Stomach (tissue), 9 donors: ENCODE measurements around the gene RNASEL. TPM values are rescaled to one million over a fixed set of nuclear protein-coding genes. Genes with fewer than 3 reads are reported as not detected.

Source experiments
- DNase-seq, 2 donors: peaks; one replicate each; pipeline versions ENCODE4 v3.0.0 to v3.0.0-alpha.2; 2013 to 2019
- H3K27ac ChIP-seq, 5 donors: fragments of 200-600 bp in 4 of 5; sonication (generic) in 4 of 5; one replicate each; pipeline ENCODE4 v1.5.1; 2013 to 2019; ENCODE audit warnings: mild to moderate bottlenecking in 1 of 5, moderate library complexity in 1 of 5
- H3K27me3 ChIP-seq, 3 donors: fragments of 200-600 bp; sonication (generic); one replicate each; pipeline ENCODE4 v1.5.1; 2017 to 2019; ENCODE audit warnings: mixed run types in 1 of 3
- H3K36me3 ChIP-seq, 4 donors: fragments of 200-600 bp; sonication (generic); 1 replicate in 3 of 4; 2 replicates in 1 of 4; pipeline ENCODE4 v1.5.1; 2016 to 2019
- H3K4me1 ChIP-seq, 4 donors: fragments of 200-600 bp; sonication (generic); one replicate each; pipeline ENCODE4 v1.5.1; 2016 to 2019
- H3K4me3 ChIP-seq, 4 donors: fragments of 200-600 bp; sonication (generic) in 3 of 4; one replicate each; pipeline ENCODE4 v1.5.1; 2016 to 2019; ENCODE audit warnings: mild to moderate bottlenecking in 1 of 4
- H3K9me3 ChIP-seq, 4 donors: fragments of 200-600 bp; sonication (generic); one replicate each; pipeline ENCODE4 v1.5.1; 2016 to 2019
- EP300 ChIP-seq: sonication (generic); formaldehyde crosslinking; IDR thresholded peaks from one replicate; pipeline ENCODE4 v1.6.1; 2017; ENCODE audit warnings: antibody characterized with exemption
- POLR2A ChIP-seq, 4 donors: fragments of 450-650 bp; IDR thresholded peaks; one replicate each; pipeline ENCODE4 v1.6.1; 2016; ENCODE audit warnings: antibody characterized with exemption in 4 of 4, control low read depth in 2 of 4, mild to moderate bottlenecking in 1 of 4, moderate library complexity in 1 of 4
- POLR2AphosphoS5 ChIP-seq, 3 donors: sonication (generic); formaldehyde crosslinking; IDR thresholded peaks; one replicate each; pipeline ENCODE4 v1.6.1; 2016; ENCODE audit warnings: antibody characterized with exemption in 3 of 3
- WGBS, 5 donors: extraction: QIAGEN DNeasy Blood & Tissue Kit in 3 of 5; methylation state at CpG; one replicate each; pipeline versions ENCODE4 v1.1.5 to v1.1.7; 2013 to 2018; 5-methylcytosine and 5-hydroxymethylcytosine counted together
- intact Hi-C: fragments of 100-400 bp; cut with DNase I; formaldehyde crosslinking; loops from one replicate; pipeline ENCODE4 v1.15.1; 2023; ENCODE audit warnings: low total_unique reads
- polyA plus RNA-seq, 3 donors: library from polyadenylated mRNA; stranded (reverse); fragments of 200-250 nt; gene quantifications; one replicate each; pipeline ENCODE4 v1.2.3, GENCODE V29; 2013
- total RNA-seq, 5 donors: library from RNA; depleted of rRNA; stranded (reverse); fragments of >200 nt; gene quantifications; one replicate each; pipeline versions ENCODE4 v1.1.0 to v1.2.3, GENCODE V29; 2014 to 2016
- TF ChIP-seq, protein P1 (sequence below), 7 experiments: fragments of 450-650 bp in 4 of 7; fragments of 200-600 bp in 3 of 7; sonication (generic) in 3 of 7; IDR thresholded peaks; one replicate each; pipeline ENCODE4 v1.5.1; 2016 to 2019; ENCODE audit warnings: antibody characterized with exemption in 7 of 7, control low read depth in 2 of 7, mild to moderate bottlenecking in 1 of 7
- donor health status: healthy with polysubstance abuse.
- donor health status: Bipolar disorder and iron deficiency.
- donor health status: healthy.

RNASEL gene
- total and polyA plus RNA-seq, 8 donors: 3.2 to 11.1 (median 5.1) TPM

DNA sequence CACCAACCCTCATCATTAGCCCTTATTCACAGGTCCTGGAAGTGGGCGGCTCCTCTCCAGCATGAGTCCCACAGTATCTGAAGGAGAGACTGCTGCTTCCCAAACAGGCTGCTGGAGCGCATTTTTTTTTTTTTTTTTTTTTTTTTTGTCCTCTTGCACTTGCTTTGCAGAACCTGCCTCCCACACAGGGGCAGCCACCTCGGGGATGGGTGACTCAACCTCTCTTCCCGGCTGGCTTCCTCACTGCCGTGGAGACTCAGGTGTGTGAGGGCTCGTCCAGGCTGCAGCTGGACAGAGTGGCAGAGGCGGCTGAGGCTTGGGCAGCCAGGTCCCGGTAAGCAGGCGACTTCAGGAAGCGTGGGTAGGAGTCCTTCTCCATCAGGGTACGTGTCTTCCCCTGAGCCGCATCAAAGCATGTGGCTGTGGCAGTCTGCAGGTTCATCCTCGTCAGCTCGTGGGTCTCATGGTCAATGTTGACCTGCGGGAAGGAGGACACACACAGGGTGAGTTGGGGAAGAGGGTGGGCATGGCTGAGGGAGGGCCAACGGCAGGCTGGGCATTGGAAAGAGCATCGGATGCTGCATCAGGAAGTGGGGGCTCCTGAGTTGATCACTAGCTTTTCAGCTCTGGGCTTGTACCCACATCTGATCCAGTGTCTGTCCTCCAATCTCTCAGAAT lies 11.1 kb upstream of the RNASEL start:
- DNase-seq: no peak
- Histone ChIP-seq H3K27ac (no peak overlapping the region), H3K27me3 (no peaks in the 10 kb centered on the region), H3K4me3 (no peak overlapping the region), H3K4me1 (peaks cover 30 to 56% (median 37%) of the 10 kb centered on the region in 4 donors), H3K9me3 (no peaks in the 10 kb centered on the region), H3K36me3 (peaks cover 0 to 19% (median 16%) of the 10 kb centered on the region in 4 donors)
- intact Hi-C loops: loop anchor here (2.0 kb wide), 1 partner anchor 187 kb away; no protein-coding TSS in a partner anchor
- TF ChIP-seq, protein P1, sequence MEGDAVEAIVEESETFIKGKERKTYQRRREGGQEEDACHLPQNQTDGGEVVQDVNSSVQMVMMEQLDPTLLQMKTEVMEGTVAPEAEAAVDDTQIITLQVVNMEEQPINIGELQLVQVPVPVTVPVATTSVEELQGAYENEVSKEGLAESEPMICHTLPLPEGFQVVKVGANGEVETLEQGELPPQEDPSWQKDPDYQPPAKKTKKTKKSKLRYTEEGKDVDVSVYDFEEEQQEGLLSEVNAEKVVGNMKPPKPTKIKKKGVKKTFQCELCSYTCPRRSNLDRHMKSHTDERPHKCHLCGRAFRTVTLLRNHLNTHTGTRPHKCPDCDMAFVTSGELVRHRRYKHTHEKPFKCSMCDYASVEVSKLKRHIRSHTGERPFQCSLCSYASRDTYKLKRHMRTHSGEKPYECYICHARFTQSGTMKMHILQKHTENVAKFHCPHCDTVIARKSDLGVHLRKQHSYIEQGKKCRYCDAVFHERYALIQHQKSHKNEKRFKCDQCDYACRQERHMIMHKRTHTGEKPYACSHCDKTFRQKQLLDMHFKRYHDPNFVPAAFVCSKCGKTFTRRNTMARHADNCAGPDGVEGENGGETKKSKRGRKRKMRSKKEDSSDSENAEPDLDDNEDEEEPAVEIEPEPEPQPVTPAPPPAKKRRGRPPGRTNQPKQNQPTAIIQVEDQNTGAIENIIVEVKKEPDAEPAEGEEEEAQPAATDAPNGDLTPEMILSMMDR (IDR thresholded peaks at IDR 0.05): no peak
- TF ChIP-seq POLR2A (IDR thresholded peaks at IDR 0.05): no peak
- no peak for TF ChIP-seq POLR2AphosphoS5 (IDR thresholded peaks at IDR 0.05)
- TF ChIP-seq EP300: no peak
- WGBS, 5 donors: 90 to 94% (median 92%) methylated on average over 17 of the region's 17 CpGs

DNA sequence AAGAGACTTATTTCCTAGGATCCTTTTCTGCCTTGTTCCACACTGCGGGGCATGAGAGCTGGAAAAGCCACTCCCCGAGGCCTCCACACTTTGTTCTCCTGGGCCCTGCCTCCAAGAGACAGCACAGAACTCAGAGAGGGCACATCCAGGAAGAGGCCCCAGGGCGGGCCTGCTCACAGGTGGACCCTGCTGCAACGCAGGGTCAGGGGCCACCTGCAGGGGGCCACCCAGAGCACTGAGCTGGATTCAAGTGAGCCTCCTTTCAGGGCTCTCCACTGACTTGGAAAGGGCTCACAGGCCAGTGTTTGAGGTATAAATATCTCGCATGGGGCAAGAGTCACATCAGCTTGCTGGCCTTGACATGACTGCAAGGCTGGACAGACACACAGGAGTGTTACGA lies 10.3 kb upstream of the RNASEL start:
- Histone ChIP-seq H3K4me3 (no peak overlapping the region), H3K27ac (no peak overlapping the region)

DNA sequence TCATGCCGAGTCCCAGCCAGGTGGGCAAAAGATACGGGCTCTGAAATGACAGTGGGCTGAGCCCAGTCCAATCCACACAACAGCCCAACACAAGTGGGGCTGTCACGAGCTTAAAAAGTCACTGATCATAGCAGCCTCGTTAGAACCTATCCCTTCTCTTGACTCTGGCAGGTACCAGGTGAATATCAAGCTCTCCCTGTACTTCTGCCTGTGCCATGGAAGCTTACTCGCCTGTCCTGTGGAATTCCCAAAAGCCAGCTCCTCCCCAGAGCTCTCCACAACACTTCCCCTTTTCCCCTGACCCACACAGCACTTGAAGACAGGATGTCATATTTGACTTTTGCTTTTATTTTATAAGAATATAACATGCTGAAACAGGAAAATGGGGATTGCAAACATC lies 9.2 kb upstream of the RNASEL start:
- H3K27me3 ChIP-seq: no peaks in the 10 kb centered on the region
- no peak for DNase-seq
- H3K27ac ChIP-seq: peak overlapping the region in 1 of 5 donors; percentile 22
- H3K36me3 ChIP-seq: peaks cover 0 to 19% (median 16%) of the 10 kb centered on the region in 4 donors
- H3K4me3 ChIP-seq: no peak overlapping the region
- no peaks in the 10 kb centered on the region for H3K9me3 ChIP-seq
- peaks cover 14 to 42% (median 25%) of the 10 kb centered on the region in 4 donors for H3K4me1 ChIP-seq
- whole genome bisulfite sequencing, 5 donors: 66 to 78% (median 71%) methylated on average over 5 of the region's 5 CpGs
- intact Hi-C loops: no loop called here
- TF ChIP-seq POLR2A (IDR thresholded peaks at IDR 0.05) (no peak), EP300 (no peak), POLR2AphosphoS5 (IDR thresholded peaks at IDR 0.05) (no peak)
- TF ChIP-seq, protein P1 (IDR thresholded peaks at IDR 0.05): no peak

More for the DNA sequence above, 10.3 kb upstream of the RNASEL start:
- H3K27me3 ChIP-seq: no peaks in the 10 kb centered on the region
- intact Hi-C loops: no loop called here
- no peak for DNase-seq
- H3K9me3 ChIP-seq: no peaks in the 10 kb centered on the region
- peaks cover 0 to 19% (median 16%) of the 10 kb centered on the region in 4 donors for H3K36me3 ChIP-seq
- peaks cover 25 to 52% (median 34%) of the 10 kb centered on the region in 4 donors for H3K4me1 ChIP-seq
- WGBS, 5 donors: 76 to 83% (median 81%) methylated on average over 5 to 6 of the region's 6 CpGs
- TF ChIP-seq, protein P1 (IDR thresholded peaks at IDR 0.05): peak in 1 of 7 experiments; percentile 7
- TF ChIP-seq POLR2A (IDR thresholded peaks at IDR 0.05): no peak

DNA sequence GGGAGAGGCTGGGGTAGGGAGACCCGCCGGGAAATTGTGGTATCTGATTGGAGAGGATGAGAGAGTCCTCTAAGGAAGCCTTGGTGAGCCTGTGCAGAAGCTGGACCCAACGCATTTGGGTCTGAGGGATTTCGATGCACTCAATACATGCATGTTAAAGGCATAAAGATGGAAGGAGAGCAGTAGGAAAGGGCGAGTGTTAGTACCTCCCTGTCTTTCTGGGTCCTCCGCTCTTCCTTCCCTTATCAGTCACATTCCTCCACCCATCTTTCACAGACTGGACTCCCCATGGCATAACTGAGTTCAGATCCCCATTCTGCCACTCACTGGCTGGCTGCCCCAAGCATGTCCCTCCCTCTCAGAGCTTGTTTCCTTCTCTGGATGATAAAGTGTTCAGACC lies 7.9 kb upstream of the RNASEL start:
- 87 to 91% (median 89%) methylated on average over 6 of the region's 6 CpGs for WGBS, 5 donors
- intact Hi-C loops: no loop called here
- H3K27me3 ChIP-seq: no peaks in the 10 kb centered on the region
- H3K36me3 ChIP-seq: peaks cover 0 to 19% (median 16%) of the 10 kb centered on the region in 4 donors
- no peak for TF ChIP-seq POLR2A (IDR thresholded peaks at IDR 0.05)
- TF ChIP-seq EP300: no peak
- no peak for TF ChIP-seq POLR2AphosphoS5 (IDR thresholded peaks at IDR 0.05)
- TF ChIP-seq, protein P1 (IDR thresholded peaks at IDR 0.05): no peak
- H3K27ac ChIP-seq: peak overlapping the region in 2 of 5 donors; percentile 1 to 17
- H3K4me1 ChIP-seq: peaks cover 7 to 28% (median 14%) of the 10 kb centered on the region in 4 donors
- H3K4me3 ChIP-seq: no peak overlapping the region
- DNase-seq: no peak
- no peaks in the 10 kb centered on the region for H3K9me3 ChIP-seq
